Measurements from ENCODE around the gene LEKR1.

- no peak for TF ChIP-seq CTCF (IDR thresholded peaks at IDR 0.05; ENCODE audit: extremely low read depth in 1 of 2, insufficient read depth in 1 of 2, low read depth in 1 of 2, low read length in 2 of 2)
- no peak for TF ChIP-seq EZH2 (IDR thresholded peaks at IDR 0.05; ENCODE audit: borderline replicate concordance, low read depth, low read length, severe bottlenecking)
Measured at GRCh38 chr3:157094751-157095480, 268.8 kb downstream of the LEKR1 start.

Data from endothelial cell of umbilical vein (primary cell).